CD14-positive monocyte (primary cell): ENCODE data around the gene TMEM178B. TPM values are rescaled to one million over a fixed set of nuclear protein-coding genes. Genes with fewer than 3 reads are reported as not detected.

Experiments used
- DNase-seq, 3 donors: peaks; one replicate each; pipeline ENCODE4 v3.0.0-alpha.2; 2011 to 2022
- H2AFZ ChIP-seq: 2 replicates; pipeline ENCODE4 v1.6.0; 2012; ENCODE audit warnings: mild to moderate bottlenecking, low read depth, low read length, inconsistent platforms; ENCODE audit not compliant: insufficient read depth, poor library complexity, severe bottlenecking
- H3K27ac ChIP-seq, 2 donors: 1 replicate in 1 of 2; 2 replicates in 1 of 2; pipeline ENCODE4 v1.5.1; 2012 to 2013; ENCODE audit warnings: low read length in 2 of 2, control low read depth in 1 of 2, inconsistent platforms in 1 of 2, low read depth in 1 of 2, mild to moderate bottlenecking in 1 of 2
- H3K27me3 ChIP-seq, 2 donors: one replicate each; pipeline versions ENCODE4 v1.6.0 to v1.6.1; 2011 to 2013; ENCODE audit warnings: low read length in 2 of 2; ENCODE audit not compliant: control insufficient read depth in 2 of 2, insufficient read depth in 2 of 2
- H3K36me3 ChIP-seq, 2 donors: replicated peaks in 1 of 2; 1 replicate in 1 of 2; 2 replicates in 1 of 2; pipeline versions ENCODE4 v1.5.1 to v1.6.1; 2012 to 2013; ENCODE audit warnings: low read length in 2 of 2, control low read depth in 1 of 2, inconsistent platforms in 1 of 2, mild to moderate bottlenecking in 1 of 2; ENCODE audit not compliant: insufficient read depth in 2 of 2, control insufficient read depth in 1 of 2
- H3K4me1 ChIP-seq, 2 donors: 1 replicate in 1 of 2; 2 replicates in 1 of 2; pipeline versions ENCODE4 v1.5.1 to v1.6.1; 2012 to 2013; ENCODE audit warnings: low read length in 2 of 2, control low read depth in 1 of 2, inconsistent platforms in 1 of 2, mild to moderate bottlenecking in 1 of 2, moderate library complexity in 1 of 2; ENCODE audit not compliant: insufficient read depth in 2 of 2, control insufficient read depth in 1 of 2
- H3K4me2 ChIP-seq: replicated peaks from 2 replicates; pipeline ENCODE3; 2012; ENCODE audit warnings: low read length, moderate library complexity, mild to moderate bottlenecking; ENCODE audit not compliant: poor library complexity, severe bottlenecking; ENCODE audit errors: extremely low read depth
- H3K4me3 ChIP-seq, 3 experiments: fragments of 200-600 bp in 1 of 3; sonication (generic) in 1 of 3; replicated peaks in 1 of 3; 1 replicate in 2 of 3; 2 replicates in 1 of 3; pipeline ENCODE4 v1.5.1; 2011 to 2013; ENCODE audit warnings: low read length in 3 of 3, mild to moderate bottlenecking in 3 of 3, control low read depth in 2 of 3, low read depth in 2 of 3, inconsistent platforms in 1 of 3, moderate library complexity in 1 of 3
- H3K79me2 ChIP-seq: 2 replicates; pipeline ENCODE4 v1.6.0; 2012; ENCODE audit warnings: mild to moderate bottlenecking, control low read depth, inconsistent platforms, low read length, moderate library complexity; ENCODE audit not compliant: insufficient read depth
- H3K9ac ChIP-seq: 2 replicates; pipeline ENCODE4 v1.6.0; 2017; ENCODE audit warnings: low read length, mild to moderate bottlenecking; ENCODE audit not compliant: insufficient read depth, poor library complexity, severe bottlenecking
- H3K9me3 ChIP-seq, 2 donors: replicated peaks in 1 of 2; 1 replicate in 1 of 2; 2 replicates in 1 of 2; pipeline versions ENCODE4 v1.5.1 to v1.6.1; 2012 to 2013; ENCODE audit warnings: low read length in 2 of 2, control low read depth in 1 of 2; ENCODE audit not compliant: control insufficient read depth in 1 of 2, insufficient read depth in 1 of 2
- H4K20me1 ChIP-seq: 2 replicates; pipeline ENCODE4 v1.6.0; 2012; ENCODE audit warnings: mild to moderate bottlenecking, low read length, control low read depth, moderate library complexity; ENCODE audit not compliant: insufficient read depth
- H3K27ac Mint-ChIP-seq, 7 donors: one replicate each; pipeline ENCODE4 v1.8.0; 2020; ENCODE audit warnings: mild to moderate bottlenecking in 7 of 7, mixed read lengths in 7 of 7, moderate library complexity in 6 of 7, inconsistent platforms in 2 of 7
- H3K27me3 Mint-ChIP-seq, 3 donors: one replicate each; pipeline ENCODE4 v1.8.0; 2021 to 2022; ENCODE audit warnings: low read depth in 3 of 3, mild to moderate bottlenecking in 3 of 3, mixed read lengths in 3 of 3, moderate library complexity in 3 of 3, inconsistent platforms in 1 of 3
- H3K36me3 Mint-ChIP-seq, 2 donors: one replicate each; pipeline ENCODE4 v1.8.0; 2020; ENCODE audit warnings: mixed read lengths in 2 of 2, inconsistent platforms in 1 of 2, mild to moderate bottlenecking in 1 of 2
- H3K4me1 Mint-ChIP-seq: one replicate; pipeline ENCODE4 v1.8.0; 2020; ENCODE audit warnings: mild to moderate bottlenecking, mixed read lengths
- H3K4me3 Mint-ChIP-seq, 2 donors: one replicate each; pipeline ENCODE4 v1.8.0; 2020; ENCODE audit warnings: mild to moderate bottlenecking in 2 of 2, mixed read lengths in 2 of 2, moderate library complexity in 1 of 2
- H3K9me3 Mint-ChIP-seq, 7 donors: one replicate each; pipeline ENCODE4 v1.8.0; 2020 to 2022; ENCODE audit warnings: mixed read lengths in 7 of 7, mild to moderate bottlenecking in 6 of 7, moderate library complexity in 6 of 7, inconsistent platforms in 2 of 7
- WGBS: methylation state at CpG from one replicate; pipeline ENCODE4 v1.1.5; 2013; ENCODE audit warnings: missing lambda C conversion rate; ENCODE audit not compliant: insufficient coverage; 5-methylcytosine and 5-hydroxymethylcytosine counted together
- intact Hi-C, 2 donors: fragments of 100-400 bp; cut with micrococcal nuclease; formaldehyde crosslinking; loops; one replicate each; pipeline versions ENCODE4 v1.15.0 to v1.15.1; 2023
- polyA plus RNA-seq, 3 donors: library from polyadenylated mRNA; depleted of rRNA in 1 of 3; unstranded in 2 of 3; stranded (reverse) in 1 of 3; fragments of 300-500 nt in 2 of 3; fragments of >200 nt in 1 of 3; fragmentation: Illumina TruSeq in 2 of 3; gene quantifications; 1 replicate in 2 of 3; 2 replicates in 1 of 3; pipeline ENCODE4 v1.2.3, GENCODE V29; 2012 to 2021
- TF ChIP-seq, protein P1 (sequence below): fragments of 200-600 bp; IDR thresholded peaks from one replicate; pipeline ENCODE4 v1.8.0; 2022; ENCODE audit warnings: antibody characterized with exemption, mild to moderate bottlenecking

TMEM178B gene
- polyA plus RNA-seq, 3 donors, result not detected

DNA sequence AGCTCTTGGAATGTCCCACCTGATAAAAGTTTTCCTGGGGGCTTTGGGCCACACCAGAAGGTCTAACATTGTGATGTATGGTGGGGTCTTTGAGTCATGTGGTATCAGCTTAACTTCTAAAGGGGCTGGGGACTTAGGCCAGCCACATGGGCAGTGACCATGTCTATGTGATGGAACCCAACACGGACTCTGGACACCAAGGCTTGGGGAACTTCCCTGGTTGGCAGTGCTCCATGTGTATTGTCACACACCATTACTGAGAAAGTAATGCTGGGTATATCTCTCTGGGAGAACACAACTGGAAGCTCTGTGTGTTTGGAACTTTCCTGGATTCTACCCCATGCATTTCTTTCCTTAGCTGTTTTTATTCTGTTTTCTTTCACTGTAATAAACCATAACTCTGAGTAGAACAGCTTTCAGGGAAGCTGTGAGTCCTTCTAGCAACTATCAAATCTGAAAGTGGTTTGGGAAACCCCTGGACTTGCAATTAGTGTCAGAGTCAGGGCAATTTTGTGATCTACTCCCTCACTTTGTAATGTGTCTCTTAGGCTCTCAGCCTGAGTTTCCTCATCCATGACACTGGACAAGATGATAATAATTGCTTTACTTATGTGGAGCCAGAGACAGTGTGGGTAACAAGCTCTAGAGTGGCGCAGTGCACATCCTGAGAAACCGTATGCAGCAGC, 448.9 kb downstream of the TMEM178B start:
- no peaks in the 10 kb centered on the region for H3K36me3 Mint-ChIP-seq

DNA sequence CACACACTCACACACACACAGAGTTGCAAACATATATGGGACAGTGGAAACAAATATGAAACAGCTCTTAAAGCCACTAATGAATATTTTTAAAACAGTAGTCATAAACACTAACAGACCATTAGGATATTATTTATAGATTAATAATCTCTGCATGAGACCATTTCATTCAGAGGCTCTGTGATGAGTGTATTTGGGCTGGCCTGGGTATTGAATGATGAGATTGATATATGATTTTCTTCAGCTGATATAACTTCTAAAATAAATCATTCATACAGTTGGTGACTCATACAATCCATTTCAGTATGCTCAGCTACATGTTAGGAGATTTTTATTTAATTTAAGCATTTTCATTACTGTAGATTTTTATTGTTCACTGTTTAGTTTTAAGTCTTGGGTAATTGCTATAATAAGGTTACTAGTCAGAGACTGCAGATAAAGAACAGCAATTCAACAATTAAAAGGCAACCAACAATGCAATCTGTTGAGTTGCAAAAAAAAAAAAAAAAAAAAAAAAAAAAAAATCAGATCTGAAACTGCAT, 452.2 kb downstream of the TMEM178B start:
- Histone ChIP-seq H3K9ac (no peak overlapping the region), H3K4me3 (no peak overlapping the region), H3K4me2 (no peak overlapping the region), H3K27me3 (peaks cover 2% of the 10 kb centered on the region in 2 donors), H3K36me3 (no peaks in the 10 kb centered on the region), H3K4me1 (no peaks in the 10 kb centered on the region), H4K20me1 (no peaks in the 10 kb centered on the region), H3K27ac (no peak overlapping the region), H2AFZ (no peak overlapping the region), H3K79me2 (no peaks in the 10 kb centered on the region), H3K9me3 (no peaks in the 10 kb centered on the region)
- peaks cover 0 to 6% (median 0%) of the 10 kb centered on the region in 7 donors for H3K9me3 Mint-ChIP-seq
- H3K27me3 Mint-ChIP-seq, result peaks cover 6 to 9% (median 6%) of the 10 kb centered on the region in 3 donors
- H3K27ac Mint-ChIP-seq, result no peak overlapping the region
- intact Hi-C loops, result no loop called here
- H3K4me1 Mint-ChIP-seq, result no peaks in the 10 kb centered on the region
- no peaks in the 10 kb centered on the region for H3K36me3 Mint-ChIP-seq
- TF ChIP-seq, protein P1, sequence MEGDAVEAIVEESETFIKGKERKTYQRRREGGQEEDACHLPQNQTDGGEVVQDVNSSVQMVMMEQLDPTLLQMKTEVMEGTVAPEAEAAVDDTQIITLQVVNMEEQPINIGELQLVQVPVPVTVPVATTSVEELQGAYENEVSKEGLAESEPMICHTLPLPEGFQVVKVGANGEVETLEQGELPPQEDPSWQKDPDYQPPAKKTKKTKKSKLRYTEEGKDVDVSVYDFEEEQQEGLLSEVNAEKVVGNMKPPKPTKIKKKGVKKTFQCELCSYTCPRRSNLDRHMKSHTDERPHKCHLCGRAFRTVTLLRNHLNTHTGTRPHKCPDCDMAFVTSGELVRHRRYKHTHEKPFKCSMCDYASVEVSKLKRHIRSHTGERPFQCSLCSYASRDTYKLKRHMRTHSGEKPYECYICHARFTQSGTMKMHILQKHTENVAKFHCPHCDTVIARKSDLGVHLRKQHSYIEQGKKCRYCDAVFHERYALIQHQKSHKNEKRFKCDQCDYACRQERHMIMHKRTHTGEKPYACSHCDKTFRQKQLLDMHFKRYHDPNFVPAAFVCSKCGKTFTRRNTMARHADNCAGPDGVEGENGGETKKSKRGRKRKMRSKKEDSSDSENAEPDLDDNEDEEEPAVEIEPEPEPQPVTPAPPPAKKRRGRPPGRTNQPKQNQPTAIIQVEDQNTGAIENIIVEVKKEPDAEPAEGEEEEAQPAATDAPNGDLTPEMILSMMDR, result no peak
- no peak for DNase-seq
- H3K4me3 Mint-ChIP-seq, result no peak overlapping the region

More for the DNA sequence above, 448.9 kb downstream of the TMEM178B start:
- intact Hi-C loops, result no loop called here
- Histone ChIP-seq H2AFZ (no peak overlapping the region), H3K9me3 (no peaks in the 10 kb centered on the region), H3K36me3 (no peaks in the 10 kb centered on the region), H4K20me1 (no peaks in the 10 kb centered on the region), H3K4me2 (no peak overlapping the region), H3K27ac (no peak overlapping the region), H3K9ac (no peak overlapping the region), H3K79me2 (no peaks in the 10 kb centered on the region), H3K27me3 (no peaks in the 10 kb centered on the region), H3K4me1 (no peaks in the 10 kb centered on the region), H3K4me3 (no peak overlapping the region)
- 100% methylated on average over 3 of the region's 3 CpGs for WGBS
- Mint-ChIP-seq H3K4me3 (no peak overlapping the region), H3K27me3 (peaks cover 4 to 10% (median 5%) of the 10 kb centered on the region in 3 donors), H3K27ac (no peak overlapping the region), H3K9me3 (peaks cover 0 to 4% (median 2%) of the 10 kb centered on the region in 7 donors), H3K4me1 (no peaks in the 10 kb centered on the region)
- TF ChIP-seq, protein P1, result no peak
- DNase-seq, result no peak
